Gastroesophageal sphincter (tissue), 4 donors: ENCODE data around the gene GPR26. TPM values are rescaled to one million over a fixed set of nuclear protein-coding genes. Genes with fewer than 3 reads are reported as not detected.

ENCODE experiments used
- ATAC-seq: fragments of 150-250 bp; one replicate; pipeline ENCODE4 v1.9.1; 2016; ENCODE audit warnings: mild to moderate bottlenecking, moderate library complexity
- H3K27ac ChIP-seq, 4 donors: fragments of 200-600 bp; sonication (generic) in 3 of 4; 1 replicate in 3 of 4; 2 replicates in 1 of 4; pipeline ENCODE4 v1.5.1; 2016 to 2019
- H3K27me3 ChIP-seq: fragments of 200-600 bp; sonication (generic); one replicate; pipeline ENCODE4 v1.5.1; 2019
- H3K36me3 ChIP-seq, 2 donors: fragments of 200-600 bp; sonication (generic); one replicate each; pipeline ENCODE4 v1.5.1; 2019; ENCODE audit warnings: control low read depth in 1 of 2
- H3K4me1 ChIP-seq, 3 donors: fragments of 200-600 bp; sonication (generic); 1 replicate in 2 of 3; 2 replicates in 1 of 3; pipeline ENCODE4 v1.5.1; 2016 to 2019; ENCODE audit warnings: control low read depth in 2 of 3
- H3K4me3 ChIP-seq, 2 donors: fragments of 200-600 bp; sonication (generic); one replicate each; pipeline ENCODE4 v1.5.1; 2019; ENCODE audit warnings: mild to moderate bottlenecking in 1 of 2, moderate library complexity in 1 of 2
- H3K9me3 ChIP-seq, 3 donors: fragments of 200-600 bp; sonication (generic); one replicate each; pipeline ENCODE4 v1.5.1; 2017 to 2019; ENCODE audit warnings: control low read depth in 2 of 3
- EP300 ChIP-seq: sonication (generic); formaldehyde crosslinking; IDR thresholded peaks from one replicate; pipeline ENCODE4 v1.6.1; 2017; ENCODE audit warnings: antibody characterized with exemption, mild to moderate bottlenecking
- POLR2A ChIP-seq, 2 donors: fragments of 450-650 bp; IDR thresholded peaks; one replicate each; pipeline ENCODE4 v1.6.1; 2017; ENCODE audit warnings: antibody characterized with exemption in 2 of 2, mild to moderate bottlenecking in 2 of 2, moderate library complexity in 1 of 2
- POLR2AphosphoS5 ChIP-seq: sonication (generic); formaldehyde crosslinking; IDR thresholded peaks from one replicate; pipeline ENCODE4 v1.6.1; 2017; ENCODE audit warnings: antibody characterized with exemption
- WGBS, 2 donors: methylation state at CpG; one replicate each; pipeline ENCODE4 v1.1.5; 2018; ENCODE audit warnings: low coverage in 1 of 2; 5-methylcytosine and 5-hydroxymethylcytosine counted together
- total RNA-seq, 4 donors: library from RNA; depleted of rRNA; stranded (reverse); fragments of >200 nt; gene quantifications; one replicate each; pipeline ENCODE4 v1.1.0, GENCODE V29; 2016
- TF ChIP-seq, protein P1 (sequence below), 4 experiments: fragments of 200-600 bp in 2 of 4; fragments of 450-650 bp in 2 of 4; sonication (generic) in 1 of 4; IDR thresholded peaks; one replicate each; pipeline ENCODE4 v1.5.1; 2017 to 2019; ENCODE audit warnings: antibody characterized with exemption in 4 of 4, mild to moderate bottlenecking in 2 of 4, moderate library complexity in 2 of 4

The GPR26 gene, protein sequence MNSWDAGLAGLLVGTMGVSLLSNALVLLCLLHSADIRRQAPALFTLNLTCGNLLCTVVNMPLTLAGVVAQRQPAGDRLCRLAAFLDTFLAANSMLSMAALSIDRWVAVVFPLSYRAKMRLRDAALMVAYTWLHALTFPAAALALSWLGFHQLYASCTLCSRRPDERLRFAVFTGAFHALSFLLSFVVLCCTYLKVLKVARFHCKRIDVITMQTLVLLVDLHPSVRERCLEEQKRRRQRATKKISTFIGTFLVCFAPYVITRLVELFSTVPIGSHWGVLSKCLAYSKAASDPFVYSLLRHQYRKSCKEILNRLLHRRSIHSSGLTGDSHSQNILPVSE
- under 1 TPM in 1 of 4 donors, not detected in 3; 0.02 TPM for total RNA-seq

DNA sequence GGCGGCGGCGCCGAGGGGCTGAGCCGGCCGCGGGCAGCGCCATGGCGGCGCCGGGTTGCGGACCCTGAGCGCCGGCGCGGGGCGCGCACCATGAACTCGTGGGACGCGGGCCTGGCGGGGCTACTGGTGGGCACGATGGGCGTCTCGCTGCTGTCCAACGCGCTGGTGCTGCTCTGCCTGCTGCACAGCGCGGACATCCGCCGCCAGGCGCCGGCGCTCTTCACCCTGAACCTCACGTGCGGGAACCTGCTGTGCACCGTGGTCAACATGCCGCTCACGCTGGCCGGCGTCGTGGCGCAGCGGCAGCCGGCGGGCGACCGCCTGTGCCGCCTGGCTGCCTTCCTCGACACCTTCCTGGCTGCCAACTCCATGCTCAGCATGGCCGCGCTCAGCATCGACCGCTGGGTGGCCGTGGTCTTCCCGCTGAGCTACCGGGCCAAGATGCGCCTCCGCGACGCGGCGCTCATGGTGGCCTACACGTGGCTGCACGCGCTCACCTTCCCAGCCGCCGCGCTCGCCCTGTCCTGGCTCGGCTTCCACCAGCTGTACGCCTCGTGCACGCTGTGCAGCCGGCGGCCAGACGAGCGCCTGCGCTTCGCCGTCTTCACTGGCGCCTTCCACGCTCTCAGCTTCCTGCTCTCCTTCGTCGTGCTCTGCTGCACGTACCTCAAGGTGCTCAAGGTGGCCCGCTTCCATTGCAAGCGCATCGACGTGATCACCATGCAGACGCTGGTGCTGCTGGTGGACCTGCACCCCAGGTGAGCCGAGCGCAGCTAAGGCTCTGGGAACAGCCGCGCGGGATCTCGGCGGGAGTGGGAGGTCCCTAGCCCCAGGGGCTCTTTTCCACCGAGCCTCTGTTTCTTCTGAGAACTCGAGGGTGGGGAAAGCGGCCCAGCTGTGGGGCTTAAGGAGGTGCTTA lies at the start of gene GPR26:
Gene GPR26, plus strand, starts transcription at position 38 of the 919 bp plus-strand sequence. Its CDS starts 53 bp downstream, at position 91.
- TF ChIP-seq, protein P1, sequence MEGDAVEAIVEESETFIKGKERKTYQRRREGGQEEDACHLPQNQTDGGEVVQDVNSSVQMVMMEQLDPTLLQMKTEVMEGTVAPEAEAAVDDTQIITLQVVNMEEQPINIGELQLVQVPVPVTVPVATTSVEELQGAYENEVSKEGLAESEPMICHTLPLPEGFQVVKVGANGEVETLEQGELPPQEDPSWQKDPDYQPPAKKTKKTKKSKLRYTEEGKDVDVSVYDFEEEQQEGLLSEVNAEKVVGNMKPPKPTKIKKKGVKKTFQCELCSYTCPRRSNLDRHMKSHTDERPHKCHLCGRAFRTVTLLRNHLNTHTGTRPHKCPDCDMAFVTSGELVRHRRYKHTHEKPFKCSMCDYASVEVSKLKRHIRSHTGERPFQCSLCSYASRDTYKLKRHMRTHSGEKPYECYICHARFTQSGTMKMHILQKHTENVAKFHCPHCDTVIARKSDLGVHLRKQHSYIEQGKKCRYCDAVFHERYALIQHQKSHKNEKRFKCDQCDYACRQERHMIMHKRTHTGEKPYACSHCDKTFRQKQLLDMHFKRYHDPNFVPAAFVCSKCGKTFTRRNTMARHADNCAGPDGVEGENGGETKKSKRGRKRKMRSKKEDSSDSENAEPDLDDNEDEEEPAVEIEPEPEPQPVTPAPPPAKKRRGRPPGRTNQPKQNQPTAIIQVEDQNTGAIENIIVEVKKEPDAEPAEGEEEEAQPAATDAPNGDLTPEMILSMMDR (IDR thresholded peaks at IDR 0.05) = no peak
- TF ChIP-seq POLR2AphosphoS5 = no peak
- ATAC-seq = no peak
- H3K9me3 ChIP-seq = peaks cover 0 to 11% (median 0%) of the 10 kb centered on the region in 3 donors
- H3K27ac ChIP-seq = no peak within 1 kb of the TSS
- H3K4me3 ChIP-seq = no peak within 1 kb of the TSS
- no peaks in the 10 kb centered on the region for H3K36me3 ChIP-seq
- no peaks in the 10 kb centered on the region for H3K4me1 ChIP-seq
- peaks cover 87% of the 10 kb centered on the region for H3K27me3 ChIP-seq
- 86% methylated on average over 7 of the region's 101 CpGs; no CpG with 5 or more reads in 1 of the 2 donors for WGBS, 2 donors

DNA sequence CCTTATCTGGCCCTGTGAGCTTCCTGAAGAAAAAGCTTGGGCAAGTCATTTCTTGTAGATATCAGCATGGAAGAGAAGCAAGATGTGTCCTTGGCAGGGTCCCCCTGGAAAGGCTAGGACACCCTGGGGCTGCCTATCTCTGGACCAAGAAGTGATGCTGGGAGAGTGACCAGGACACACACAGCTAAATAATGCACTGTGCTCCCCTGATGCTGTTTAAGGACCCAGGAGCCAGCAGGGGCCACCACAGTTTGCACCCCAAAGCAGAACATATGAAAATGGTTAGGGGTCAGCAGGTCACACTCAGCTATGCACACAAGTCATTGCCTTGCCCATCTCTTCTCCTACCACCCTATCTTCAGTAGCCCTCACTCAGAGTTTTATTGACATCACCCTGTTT lies 47.9 kb upstream of the GPR26 start:
- Histone ChIP-seq H3K27ac (no peak overlapping the region), H3K36me3 (no peaks in the 10 kb centered on the region), H3K4me1 (no peaks in the 10 kb centered on the region), H3K27me3 (peaks cover 11% of the 10 kb centered on the region), H3K9me3 (no peaks in the 10 kb centered on the region), H3K4me3 (no peak overlapping the region)
- ATAC-seq = no peak
- TF ChIP-seq, protein P1 (IDR thresholded peaks at IDR 0.05) = no peak
- TF ChIP-seq POLR2A (IDR thresholded peaks at IDR 0.05) (no peak), POLR2AphosphoS5 (no peak), EP300 (no peak)

DNA sequence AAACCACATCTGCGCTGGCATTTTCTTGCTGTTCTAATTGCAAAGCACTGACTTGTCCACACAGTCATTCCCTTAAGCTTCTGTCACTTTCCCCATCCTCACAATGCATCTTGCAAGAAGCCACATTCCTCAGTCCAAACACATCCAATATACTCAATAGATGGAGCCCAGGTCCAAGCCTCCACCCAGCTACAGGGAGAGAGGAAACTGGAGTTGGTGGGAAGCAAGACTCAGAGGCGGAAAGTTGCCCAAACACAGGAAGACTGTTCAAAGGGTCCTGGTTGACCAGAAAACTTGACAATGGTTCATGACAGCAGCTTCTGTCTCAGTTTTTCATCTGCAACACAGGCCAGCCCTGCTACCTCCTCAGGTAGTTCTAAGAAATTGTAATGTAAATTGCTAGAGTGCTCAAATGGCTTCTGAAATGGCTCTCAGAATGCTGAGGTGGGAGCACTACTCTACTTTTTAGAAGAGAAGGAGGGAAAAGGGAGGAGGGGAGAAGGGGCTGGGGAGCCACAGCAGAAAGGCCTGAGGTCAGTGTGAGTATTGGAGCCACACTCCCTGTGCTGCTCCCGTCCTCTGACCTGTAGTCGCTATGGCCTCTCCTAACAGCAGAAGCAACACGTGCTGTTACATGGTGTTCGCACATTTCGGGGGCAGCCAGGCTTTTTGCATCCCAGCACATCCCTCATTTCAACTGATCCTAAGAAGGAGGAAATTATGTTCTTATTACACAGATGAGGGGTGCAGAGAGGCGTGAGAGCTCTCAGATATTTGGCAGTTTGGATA lies 46.9 kb upstream of the GPR26 start:
- TF ChIP-seq EP300 (no peak), POLR2A (IDR thresholded peaks at IDR 0.05) (no peak), POLR2AphosphoS5 (no peak)
- TF ChIP-seq, protein P1 (IDR thresholded peaks at IDR 0.05) = no peak
- no peaks in the 10 kb centered on the region for H3K9me3 ChIP-seq
- no peaks in the 10 kb centered on the region for H3K36me3 ChIP-seq
- 72 to 77% methylated on average over 5 to 6 of the region's 8 CpGs for WGBS, 2 donors
- peaks cover 10% of the 10 kb centered on the region for H3K27me3 ChIP-seq
- H3K27ac ChIP-seq = no peak overlapping the region
- no peaks in the 10 kb centered on the region for H3K4me1 ChIP-seq
- ATAC-seq = no peak
- H3K4me3 ChIP-seq = no peak overlapping the region

DNA sequence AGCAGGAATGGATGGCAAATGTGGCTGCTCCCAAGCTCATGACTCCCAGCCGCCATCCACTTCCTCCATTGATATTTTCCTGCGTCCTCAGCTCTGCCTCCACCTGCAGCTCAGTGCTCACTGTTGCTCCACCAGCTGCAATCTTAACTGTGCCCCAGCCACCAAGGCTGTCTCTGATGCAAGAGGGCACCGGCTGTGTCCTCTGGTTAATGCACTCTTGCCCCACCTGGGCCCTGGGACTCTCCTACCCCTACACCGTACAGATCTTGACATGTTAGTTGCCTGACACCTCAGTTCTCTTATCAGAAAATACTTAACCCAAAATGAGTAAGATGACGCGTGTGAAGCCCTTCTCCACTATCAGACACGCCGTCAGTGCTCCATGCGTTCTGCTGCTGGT lies 45.5 kb upstream of the GPR26 start:
- Histone ChIP-seq H3K4me1 (no peaks in the 10 kb centered on the region), H3K27me3 (peaks cover 6% of the 10 kb centered on the region), H3K4me3 (no peak overlapping the region), H3K9me3 (no peaks in the 10 kb centered on the region), H3K36me3 (no peaks in the 10 kb centered on the region), H3K27ac (no peak overlapping the region)
- TF ChIP-seq POLR2AphosphoS5 = no peak
- no peak for TF ChIP-seq EP300
- TF ChIP-seq, protein P1 (IDR thresholded peaks at IDR 0.05) = no peak
- no peak for TF ChIP-seq POLR2A (IDR thresholded peaks at IDR 0.05)
- ATAC-seq = no peak
- WGBS, 2 donors = 66 to 68% methylated on average over 7 to 8 of the region's 9 CpGs
